Epithelial cell of proximal tubule (primary cell): ENCODE data around the gene GRWD1. TPM values are rescaled to one million over a fixed set of nuclear protein-coding genes. Genes with fewer than 3 reads are reported as not detected.

Experiments used
- DNase-seq: peaks from one replicate; pipeline ENCODE4 v3.0.0-alpha.2; 2011; ENCODE audit warnings: low read depth
- H3K4me3 ChIP-seq: 2 replicates; pipeline ENCODE4 v1.5.1; 2011; ENCODE audit warnings: low read depth, mild to moderate bottlenecking, low read length
- CTCF ChIP-seq: conservative IDR thresholded peaks from 2 replicates; pipeline ENCODE4 v1.5.1; 2012; ENCODE audit warnings: low read depth, mild to moderate bottlenecking, low read length
- total RNA-seq: library from RNA; depleted of rRNA; stranded (reverse); fragments of >200 nt; gene quantifications from 2 replicates; pipeline ENCODE4 v1.2.3, GENCODE V29; 2015

GRWD1 gene
- total RNA-seq, 1 donor from 2014 or later, result 51.2 TPM

GRCh38 chr19:48443731-48444128 is 2.1 kb upstream of the GRWD1 start:
- no peak for TF ChIP-seq CTCF
- DNase-seq, result no peak
- H3K4me3 ChIP-seq, result peak overlapping the region; percentile 100

DNA sequence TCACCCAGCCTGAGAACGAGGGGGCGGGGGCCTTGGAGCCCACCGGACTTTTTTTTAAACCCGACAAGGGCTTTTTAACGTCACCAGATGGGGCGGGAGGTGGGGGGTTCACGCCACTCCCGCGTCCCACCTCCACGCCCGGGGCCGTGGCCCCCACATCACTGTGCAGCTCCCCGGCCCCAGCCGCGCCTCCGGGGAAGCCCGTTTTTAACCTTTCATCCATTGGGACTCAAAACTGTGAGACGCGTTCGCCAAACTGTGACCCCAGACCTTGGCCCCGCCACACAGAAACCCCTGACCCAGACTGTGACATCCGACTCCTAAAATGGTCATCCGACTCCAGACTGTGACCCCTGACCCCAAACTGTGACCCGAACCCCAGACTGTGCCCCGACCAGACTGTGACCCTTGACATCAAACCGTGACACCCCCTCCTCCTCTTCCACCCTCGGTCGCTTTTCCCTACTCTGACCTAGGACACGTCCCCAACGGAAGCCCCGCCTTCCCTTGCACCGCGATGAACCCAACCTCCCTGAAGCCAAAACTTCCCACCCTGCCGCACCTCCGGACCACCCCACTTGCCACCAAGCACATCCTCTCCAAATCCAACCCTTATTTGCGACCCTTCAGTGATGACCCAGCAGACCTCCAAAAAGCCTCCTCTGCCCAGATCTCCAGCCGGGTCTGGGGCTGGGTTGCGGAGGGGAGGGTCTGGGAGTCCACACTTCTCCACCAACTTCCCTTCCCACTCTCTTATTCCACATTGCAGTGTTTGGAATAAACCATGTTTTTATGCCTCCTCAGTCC is 1.5 kb upstream of the GRWD1 start:
- H3K4me3 ChIP-seq, result peak overlapping the region; percentile 100
- DNase-seq, result no peak
- TF ChIP-seq CTCF, result no peak

DNA sequence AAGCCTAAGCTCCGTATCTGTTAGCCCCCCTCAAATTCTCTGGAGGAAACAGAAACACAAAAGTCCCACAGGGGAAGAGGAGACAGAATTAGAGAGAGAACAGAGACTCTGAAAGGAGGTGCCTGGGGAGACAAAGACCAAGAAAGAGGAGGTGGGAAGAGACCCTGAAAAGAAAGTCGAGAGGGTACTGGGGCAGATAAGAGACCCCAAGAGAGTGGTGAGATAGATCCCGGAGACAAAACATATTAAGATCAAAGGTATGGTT is 915 bp upstream of the GRWD1 start:
- no peak for DNase-seq
- peak overlapping the region; percentile 100 for H3K4me3 ChIP-seq

GRCh38 chr19:48445256-48445605 is 552 bp upstream of the GRWD1 start:
- peak; percentile 65 for TF ChIP-seq CTCF
- peak; percentile 83 for DNase-seq
- peak overlapping the region; percentile 100 for H3K4me3 ChIP-seq

More for the DNA sequence above, 915 bp upstream of the GRWD1 start:
- no peak for TF ChIP-seq CTCF

DNA sequence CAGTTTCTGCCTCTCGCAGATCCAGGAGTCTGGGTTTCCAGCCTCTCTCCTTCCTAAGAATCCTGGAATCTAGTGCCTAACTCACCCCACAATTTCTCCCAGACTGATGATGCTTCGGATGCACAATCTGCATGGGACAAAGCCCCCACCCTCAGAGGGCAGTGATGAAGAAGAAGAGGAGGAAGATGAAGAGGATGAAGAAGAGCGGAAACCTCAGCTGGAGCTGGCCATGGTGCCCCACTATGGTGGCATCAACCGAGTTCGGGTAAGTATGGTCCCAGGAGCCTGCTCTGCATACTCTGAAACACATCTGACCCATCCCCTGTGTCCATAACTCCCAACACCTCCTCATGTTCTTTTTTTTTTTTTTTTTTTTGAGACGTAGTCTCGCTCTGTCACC is 796 bp downstream of the GRWD1 start:
- TF ChIP-seq CTCF, result no peak
- H3K4me3 ChIP-seq, result peak overlapping the region; percentile 100
- no peak for DNase-seq

GRCh38 chr19:48448563-48448962 is 2.8 kb downstream of the GRWD1 start:
- H3K4me3 ChIP-seq, result no peak overlapping the region
- no peak for TF ChIP-seq CTCF
- no peak for DNase-seq

DNA sequence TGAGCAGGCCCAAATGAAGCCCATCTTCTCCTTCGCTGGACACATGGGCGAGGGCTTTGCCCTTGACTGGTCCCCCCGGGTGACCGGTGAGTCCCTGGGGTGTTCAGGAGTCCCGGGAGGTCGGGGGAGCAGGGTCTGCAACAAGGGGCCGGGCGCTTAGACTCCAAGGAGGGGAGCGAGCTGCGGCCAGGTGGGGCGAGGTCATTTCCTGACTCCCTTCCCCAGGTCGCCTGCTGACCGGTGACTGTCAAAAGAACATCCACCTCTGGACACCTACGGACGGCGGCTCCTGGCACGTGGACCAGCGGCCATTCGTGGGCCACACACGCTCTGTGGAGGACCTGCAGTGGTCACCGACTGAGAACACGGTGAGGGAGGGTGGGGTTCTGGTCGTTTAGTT is 4.7 kb downstream of the GRWD1 start:
- no peak for TF ChIP-seq CTCF
- DNase-seq, result no peak
- H3K4me3 ChIP-seq, result no peak overlapping the region
